ENCODE data around the gene PPP6R2. TPM values are rescaled to one million over a fixed set of nuclear protein-coding genes. Genes with fewer than 3 reads are reported as not detected.

The PPP6R2 gene
- total RNA-seq, 4 donors from 2014 or later: 32.0 to 56.3 (median 50.9) TPM

GRCh38 chr22:50471197-50471847, 128.2 kb downstream of the PPP6R2 start:
- intact Hi-C loops (cut with DNase I; ENCODE audit: low total_unique reads): no loop called here
- no peak for DNase-seq (ENCODE audit: low spot score in 2 of 2)
- TF ChIP-seq CTCF (IDR thresholded peaks at IDR 0.05) (no peak), POLR2A (IDR thresholded peaks at IDR 0.05) (no peak)
- no peak overlapping the region for H3K4me3 ChIP-seq (ENCODE audit: low read depth, poor library complexity, severe bottlenecking)
- WGBS, 2 donors: 37 to 53% methylated on average over 18 to 20 of the region's 21 CpGs

DNA sequence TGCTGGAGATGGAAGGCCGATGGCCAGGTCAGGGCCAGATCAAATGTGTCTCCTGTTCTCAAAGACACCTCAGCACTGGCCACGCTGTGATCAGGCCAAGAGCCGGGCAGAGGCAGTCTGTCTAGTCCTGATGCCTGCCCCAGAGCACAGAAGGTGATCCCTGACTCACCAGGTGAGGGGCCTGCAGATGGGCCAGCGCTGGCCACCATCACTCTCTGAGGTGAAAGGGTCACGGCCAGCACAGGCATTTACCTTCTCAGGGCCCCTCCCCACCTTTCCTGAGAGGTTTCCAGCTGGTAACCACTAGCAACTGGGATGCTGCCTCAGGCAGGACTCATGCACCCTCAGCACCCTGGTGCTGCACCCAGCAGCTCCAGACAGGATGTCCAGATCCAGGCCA, 128.8 kb downstream of the PPP6R2 start:
- DNase-seq (ENCODE audit: low spot score in 2 of 2): no peak
- WGBS, 2 donors: 27 to 73% methylated on average over 2 to 5 of the region's 5 CpGs
- TF ChIP-seq POLR2A (IDR thresholded peaks at IDR 0.05) (no peak), CTCF (IDR thresholded peaks at IDR 0.05) (no peak)
- intact Hi-C loops (cut with DNase I; ENCODE audit: low total_unique reads): no loop called here
- H3K4me3 ChIP-seq (ENCODE audit: low read depth, poor library complexity, severe bottlenecking): no peak overlapping the region

GRCh38 chr22:50473088-50473487, 130.0 kb downstream of the PPP6R2 start:
- intact Hi-C loops (cut with DNase I; ENCODE audit: low total_unique reads): no loop called here
- WGBS, 2 donors: 77 to 80% methylated on average over 6 of the region's 6 CpGs
- no peak for DNase-seq (ENCODE audit: low spot score in 2 of 2)
- H3K4me3 ChIP-seq (ENCODE audit: low read depth, poor library complexity, severe bottlenecking): no peak overlapping the region
- no peak for TF ChIP-seq POLR2A (IDR thresholded peaks at IDR 0.05)
- TF ChIP-seq CTCF (IDR thresholded peaks at IDR 0.05): no peak

- TF ChIP-seq CTCF (IDR thresholded peaks at IDR 0.05): no peak
- TF ChIP-seq POLR2A (IDR thresholded peaks at IDR 0.05): no peak
- no peak for DNase-seq (ENCODE audit: low spot score in 2 of 2)
- peak overlapping the region; percentile 81 for H3K4me3 ChIP-seq (ENCODE audit: low read depth, poor library complexity, severe bottlenecking)
- intact Hi-C loops (cut with DNase I; ENCODE audit: low total_unique reads): no loop called here
- 2 to 5% methylated on average over 40 to 51 of the region's 62 CpGs for WGBS, 2 donors
Observed at GRCh38 chr22:50473855-50474671, 130.9 kb downstream of the PPP6R2 start.

DNA sequence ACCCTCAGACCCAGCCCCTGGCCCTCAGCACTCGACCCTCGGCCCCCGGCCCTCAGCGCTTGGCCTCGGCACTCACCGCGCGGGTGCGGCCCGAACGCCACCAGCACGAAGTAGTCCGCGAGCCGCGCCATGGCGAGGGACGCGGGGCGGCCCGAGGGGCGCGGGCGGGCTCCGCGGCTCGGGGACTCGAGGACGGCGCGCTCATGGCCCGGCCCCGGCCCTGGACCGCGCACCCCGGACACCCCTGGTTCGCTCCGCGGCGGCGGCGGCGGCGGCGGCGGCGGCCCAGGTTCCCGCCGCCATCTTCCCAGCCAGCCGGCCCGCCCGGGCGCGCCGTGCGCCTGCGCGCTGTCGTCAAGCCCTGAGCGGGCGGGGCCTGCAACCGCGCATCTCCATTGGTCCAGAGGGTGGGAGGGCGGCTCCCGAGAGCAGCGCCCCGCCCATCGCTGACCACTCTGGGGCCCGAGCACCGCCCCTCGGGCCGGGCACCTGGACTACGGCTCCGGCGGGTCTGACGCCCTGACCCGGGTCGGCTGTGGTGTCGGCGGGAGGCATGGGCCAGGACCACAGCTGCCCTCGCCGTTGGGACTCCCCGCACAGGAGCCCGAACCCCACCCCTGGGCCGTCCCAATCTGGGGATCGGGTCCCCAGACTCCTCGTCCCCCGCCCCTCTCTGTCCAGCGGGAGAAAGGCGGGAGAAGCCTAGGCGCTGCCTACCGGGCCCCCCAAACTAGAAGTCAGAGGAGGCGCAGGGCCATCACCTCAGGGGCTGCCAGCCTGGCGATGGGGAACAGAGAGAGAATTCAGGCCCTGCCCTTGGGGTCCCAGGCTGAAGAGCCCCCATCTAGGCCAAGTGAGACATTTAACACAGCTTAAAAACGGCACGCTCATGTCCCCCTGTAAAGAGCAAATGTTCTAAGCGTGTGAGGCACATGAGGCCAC, 131.9 kb downstream of the PPP6R2 start, which contains the start of gene SBF1:
Gene SBF1, minus strand, starts transcription at position 326 of the 942 bp plus-strand sequence. Its CDS starts 195 bp downstream, at position 131.
- 6 to 32% methylated on average over 4 to 25 of the region's 97 CpGs for WGBS, 2 donors
- TF ChIP-seq CTCF (IDR thresholded peaks at IDR 0.05) (no peak), POLR2A (IDR thresholded peaks at IDR 0.05) (no peak)
- DNase-seq (ENCODE audit: low spot score in 2 of 2): peak; percentile 88 to 98
- peak within 1 kb of the TSS; percentile 81 for H3K4me3 ChIP-seq (ENCODE audit: low read depth, poor library complexity, severe bottlenecking)
- intact Hi-C loops (cut with DNase I; ENCODE audit: low total_unique reads): no loop called here
